PC-9 (cell line): ENCODE measurements around the gene VRTN. TPM values are rescaled to one million over a fixed set of nuclear protein-coding genes. Genes with fewer than 3 reads are reported as not detected.
A peak's percentile ranks its signal among the peaks of the same experiment; 100 is the strongest.

Experiments used
- BruUV-seq: library from RNA; stranded (reverse); fragments of 400-500 nt; replicated peaks from 2 replicates; lab custom pipeline; 2021; lab: Mats Ljungman, UMichigan
- CTCF ChIA-PET: fragments of 300-600 bp; sonication (Branson Sonifier 250); formaldehyde crosslinking; loops from one replicate; lab custom pipeline; 2022; ENCODE audit warnings: antibody characterized with exemption; lab: Charles Lee
- POLR2A ChIA-PET: fragments of 300-600 bp; sonication (Branson Sonifier 250); formaldehyde crosslinking; loops from one replicate; lab custom pipeline; 2022; ENCODE audit warnings: antibody characterized with exemption; ENCODE audit not compliant: unreplicated experiment; lab: Charles Lee
- DNase-seq, 2 experiments: peaks; one replicate each; pipeline versions ENCODE4 v3.0.0 to v3.0.0-alpha.2; 2015 to 2022; ENCODE audit warnings: mixed read lengths in 1 of 2
- H2AFZ ChIP-seq: fragments of 200-600 bp; sonication (generic); 2 replicates; pipeline ENCODE4 v1.8.1; 2017; ENCODE audit warnings: antibody characterized with exemption
- H3F3A ChIP-seq: fragments of 200-600 bp; sonication (generic); 2 replicates; pipeline ENCODE4 v1.8.1; 2017; ENCODE audit warnings: antibody characterized with exemption, mild to moderate bottlenecking, low read depth; ENCODE audit not compliant: insufficient read depth
- H3K27ac ChIP-seq: fragments of 200-600 bp; sonication (generic); 2 replicates; pipeline ENCODE4 v1.6.1; 2016; ENCODE audit warnings: mixed run types
- H3K27me3 ChIP-seq: fragments of 200-600 bp; sonication (generic); 2 replicates; pipeline ENCODE4 v1.6.1; 2016; ENCODE audit warnings: low read depth, mixed run types; ENCODE audit not compliant: insufficient read depth
- H3K36me3 ChIP-seq: fragments of 200-600 bp; sonication (generic); 2 replicates; pipeline ENCODE4 v1.6.1; 2016; ENCODE audit warnings: low read depth, mixed run types
- H3K4me1 ChIP-seq: fragments of 200-600 bp; sonication (generic); replicated peaks from 2 replicates; pipeline ENCODE4 v1.6.1; 2016; ENCODE audit warnings: mixed run types; ENCODE audit not compliant: insufficient read depth
- H3K4me2 ChIP-seq: fragments of 200-600 bp; sonication (generic); 2 replicates; pipeline ENCODE4 v1.6.1; 2017; ENCODE audit warnings: mixed run types
- H3K4me3 ChIP-seq: fragments of 200-600 bp; sonication (generic); 2 replicates; pipeline ENCODE4 v1.6.1; 2016; ENCODE audit warnings: mixed run types
- H3K79me2 ChIP-seq: fragments of 200-600 bp; sonication (generic); 2 replicates; pipeline ENCODE4 v1.6.1; 2017; ENCODE audit warnings: low read depth, mixed run types
- H3K9me2 ChIP-seq: fragments of 200-600 bp; sonication (generic); 2 replicates; pipeline ENCODE4 v1.8.1; 2017; ENCODE audit warnings: mild to moderate bottlenecking; ENCODE audit not compliant: insufficient read depth
- H3K9me3 ChIP-seq: fragments of 200-600 bp; sonication (generic); 2 replicates; pipeline ENCODE4 v1.8.1; 2016; ENCODE audit warnings: low read depth; ENCODE audit not compliant: insufficient read depth
- H4K20me1 ChIP-seq: fragments of 200-600 bp; sonication (generic); 2 replicates; pipeline ENCODE4 v1.8.1; 2017; ENCODE audit not compliant: insufficient read depth
- EZH2 ChIP-seq: fragments of 200-600 bp; sonication (generic); IDR thresholded peaks from 2 replicates; pipeline ENCODE4 v1.8.0; 2017; ENCODE audit warnings: antibody characterized with exemption, low read depth
- intact Hi-C: fragments of 100-400 bp; cut with micrococcal nuclease; formaldehyde crosslinking; loops from one replicate; pipeline ENCODE4 v1.10.0; 2022; ENCODE audit not compliant: unreplicated experiment
- total RNA-seq: library from RNA; stranded (reverse); gene quantifications from 2 replicates; pipeline ENCODE4 v1.2.3, GENCODE V29; 2021
- TF ChIP-seq, protein P1 (sequence below): fragments of 200-600 bp; sonication (generic); conservative IDR thresholded peaks from 2 replicates; pipeline ENCODE4 v1.6.1; 2017; ENCODE audit warnings: mixed run types, antibody characterized with exemption, mild to moderate bottlenecking, moderate library complexity

VRTN gene
- total RNA-seq, 1 experiment from 2014 or later: not detected

- H3K79me2 ChIP-seq: no peaks in the 10 kb centered on the region
- no peaks in the 10 kb centered on the region for H3K36me3 ChIP-seq
- intact Hi-C loops: no loop called here
- DNase-seq: peak; percentile 45 to 65
- H3F3A ChIP-seq: no peaks in the 10 kb centered on the region
- peaks cover 6% of the 10 kb centered on the region; the same call in 1 of the 2 replicates for H3K4me1 ChIP-seq
- CTCF ChIA-PET: interaction anchor here (0.5 to 0.6 kb wide), 3 partner anchors 42 to 91 kb away, joined by 3 read pairs; no protein-coding TSS in a partner anchor
- POLR2A ChIA-PET: no interaction called here
- no peak overlapping the region for H3K4me2 ChIP-seq
- H4K20me1 ChIP-seq: no peaks in the 10 kb centered on the region
- H3K9me2 ChIP-seq: no peaks in the 10 kb centered on the region
- BruUV-seq: no TSS peak
- TF ChIP-seq EZH2: no peak
- TF ChIP-seq, protein P1, sequence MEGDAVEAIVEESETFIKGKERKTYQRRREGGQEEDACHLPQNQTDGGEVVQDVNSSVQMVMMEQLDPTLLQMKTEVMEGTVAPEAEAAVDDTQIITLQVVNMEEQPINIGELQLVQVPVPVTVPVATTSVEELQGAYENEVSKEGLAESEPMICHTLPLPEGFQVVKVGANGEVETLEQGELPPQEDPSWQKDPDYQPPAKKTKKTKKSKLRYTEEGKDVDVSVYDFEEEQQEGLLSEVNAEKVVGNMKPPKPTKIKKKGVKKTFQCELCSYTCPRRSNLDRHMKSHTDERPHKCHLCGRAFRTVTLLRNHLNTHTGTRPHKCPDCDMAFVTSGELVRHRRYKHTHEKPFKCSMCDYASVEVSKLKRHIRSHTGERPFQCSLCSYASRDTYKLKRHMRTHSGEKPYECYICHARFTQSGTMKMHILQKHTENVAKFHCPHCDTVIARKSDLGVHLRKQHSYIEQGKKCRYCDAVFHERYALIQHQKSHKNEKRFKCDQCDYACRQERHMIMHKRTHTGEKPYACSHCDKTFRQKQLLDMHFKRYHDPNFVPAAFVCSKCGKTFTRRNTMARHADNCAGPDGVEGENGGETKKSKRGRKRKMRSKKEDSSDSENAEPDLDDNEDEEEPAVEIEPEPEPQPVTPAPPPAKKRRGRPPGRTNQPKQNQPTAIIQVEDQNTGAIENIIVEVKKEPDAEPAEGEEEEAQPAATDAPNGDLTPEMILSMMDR: no peak
- H3K27me3 ChIP-seq: no peaks in the 10 kb centered on the region
- no peaks in the 10 kb centered on the region for H3K9me3 ChIP-seq
- H3K27ac ChIP-seq: no peak overlapping the region
- no peak overlapping the region for H2AFZ ChIP-seq
- H3K4me3 ChIP-seq: no peak overlapping the region
These were observed 44.6 kb downstream of the VRTN start for GRCh38 chr14:74392616-74393570.

- DNase-seq: no peak
- Histone ChIP-seq H3K9me2 (no peaks in the 10 kb centered on the region), H3K27me3 (no peaks in the 10 kb centered on the region), H3K9me3 (no peaks in the 10 kb centered on the region), H3F3A (0 out of 2 replicates have a peak, but pooled peaks cover 5% of the 10 kb centered on the region), H3K79me2 (no peaks in the 10 kb centered on the region), H3K4me3 (no peak overlapping the region), H2AFZ (no peak overlapping the region), H4K20me1 (no peaks in the 10 kb centered on the region), H3K4me2 (no peak overlapping the region), H3K4me1 (peaks cover 6% of the 10 kb centered on the region; the same call in 1 of the 2 replicates), H3K27ac (no peak overlapping the region), H3K36me3 (no peaks in the 10 kb centered on the region)
- no peak for TF ChIP-seq EZH2
- TF ChIP-seq, protein P1: no peak
- ChIA-PET POLR2A (no interaction called here), CTCF (interaction anchor here (0.6 kb wide), 1 partner anchor 59 kb away, joined by 3 read pairs; no protein-coding TSS in a partner anchor)
- intact Hi-C loops: no loop called here
- no TSS peak for BruUV-seq
These were observed 46.3 kb downstream of the VRTN start for GRCh38 chr14:74394549-74394948.

DNA sequence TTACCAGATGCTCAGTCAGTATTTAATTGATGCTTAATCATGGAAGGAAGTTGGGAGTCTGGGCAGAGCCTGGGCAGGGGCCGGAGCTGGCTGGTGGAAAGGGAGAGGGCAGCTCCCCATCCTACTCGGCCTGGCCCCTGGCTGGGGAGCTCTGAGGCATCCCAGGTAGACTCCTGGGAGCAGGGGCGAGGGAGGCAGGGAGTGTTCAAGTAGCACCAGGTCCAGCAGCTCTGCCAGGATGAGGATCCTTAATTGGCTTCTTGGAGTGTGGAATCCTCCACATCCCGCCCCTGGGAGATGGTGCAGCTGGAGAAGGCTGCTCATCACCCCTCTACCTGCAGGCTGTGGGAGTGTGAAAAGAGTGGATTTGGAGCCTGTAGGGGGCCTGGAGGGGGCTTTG, 46.8 kb downstream of the VRTN start:
- TF ChIP-seq EZH2: no peak
- TF ChIP-seq, protein P1: no peak
- DNase-seq: no peak
- peaks cover 6% of the 10 kb centered on the region; the same call in 1 of the 2 replicates for H3F3A ChIP-seq
- no peak overlapping the region for H3K4me3 ChIP-seq
- no peaks in the 10 kb centered on the region for H3K9me3 ChIP-seq
- POLR2A ChIA-PET: interaction anchor here (0.6 kb wide), 1 partner anchor 214 kb away, joined by 3 read pairs; no protein-coding TSS in a partner anchor
- no peaks in the 10 kb centered on the region for H4K20me1 ChIP-seq
- H2AFZ ChIP-seq: no peak overlapping the region
- H3K27ac ChIP-seq: no peak overlapping the region
- intact Hi-C loops: no loop called here
- H3K4me1 ChIP-seq: peaks cover 8% of the 10 kb centered on the region
- H3K27me3 ChIP-seq: no peaks in the 10 kb centered on the region
- H3K4me2 ChIP-seq: no peak overlapping the region
- no peaks in the 10 kb centered on the region for H3K36me3 ChIP-seq
- H3K9me2 ChIP-seq: no peaks in the 10 kb centered on the region
- BruUV-seq: no TSS peak
- no peaks in the 10 kb centered on the region for H3K79me2 ChIP-seq
- CTCF ChIA-PET: no interaction called here
